Endodermal cell (in vitro differentiated cells): ENCODE measurements around the gene BACE1-AS. TPM values are rescaled to one million over a fixed set of nuclear protein-coding genes. Genes with fewer than 3 reads are reported as not detected.
A peak's percentile ranks its signal among the peaks of the same experiment; 100 is the strongest.

Experiments used
- DNase-seq: peaks from one replicate; pipeline ENCODE4 v3.0.0-alpha.2; 2017
- H3K27ac ChIP-seq: 2 replicates; pipeline ENCODE4 v1.5.1; 2013; ENCODE audit warnings: mild to moderate bottlenecking, low read depth, low read length, moderate library complexity
- H3K27me3 ChIP-seq: 2 replicates; pipeline ENCODE4 v1.6.1; 2013; ENCODE audit warnings: mild to moderate bottlenecking, low read length, moderate library complexity; ENCODE audit not compliant: insufficient read depth, control insufficient read depth, poor library complexity, severe bottlenecking
- H3K36me3 ChIP-seq: 2 replicates; pipeline ENCODE4 v1.7.0; 2013; ENCODE audit warnings: mild to moderate bottlenecking, low read length, moderate library complexity; ENCODE audit not compliant: control insufficient read depth, insufficient read depth
- H3K4me1 ChIP-seq: one replicate; pipeline ENCODE4 v1.7.0; 2013; ENCODE audit warnings: low read length; ENCODE audit not compliant: control insufficient read depth, insufficient read depth
- H3K4me3 ChIP-seq: 2 replicates; pipeline ENCODE4 v1.5.1; 2013; ENCODE audit warnings: mild to moderate bottlenecking, low read length, moderate library complexity
- H3K9ac ChIP-seq: 2 replicates; pipeline ENCODE4 v1.6.1; 2013; ENCODE audit warnings: mild to moderate bottlenecking, low read length, moderate library complexity; ENCODE audit not compliant: poor library complexity, severe bottlenecking; ENCODE audit errors: extremely low read depth
- H3K9me3 ChIP-seq: 2 replicates; pipeline ENCODE4 v1.6.1; 2013; ENCODE audit warnings: mild to moderate bottlenecking, low read length, moderate library complexity; ENCODE audit not compliant: control insufficient read depth
- H3K27ac Mint-ChIP-seq: 2 replicates; pipeline ENCODE4 v1.8.0; 2020; ENCODE audit warnings: mixed read lengths
- H3K27me3 Mint-ChIP-seq: 2 replicates; pipeline ENCODE4 v1.8.0; 2021; ENCODE audit warnings: mild to moderate bottlenecking, mixed read lengths; ENCODE audit not compliant: insufficient read depth
- H3K36me3 Mint-ChIP-seq: 2 replicates; pipeline ENCODE4 v1.8.0; 2020; ENCODE audit warnings: low read depth, mixed read lengths
- H3K4me1 Mint-ChIP-seq: 2 replicates; pipeline ENCODE4 v1.8.0; 2020; ENCODE audit warnings: mixed read lengths
- H3K4me3 Mint-ChIP-seq: 2 replicates; pipeline ENCODE4 v1.8.0; 2020; ENCODE audit warnings: mild to moderate bottlenecking, moderate library complexity, mixed read lengths
- H3K9me3 Mint-ChIP-seq: 2 replicates; pipeline ENCODE4 v1.8.0; 2020; ENCODE audit warnings: mild to moderate bottlenecking, mixed read lengths
- WGBS, 2 experiments: methylation state at CpG; one replicate each; pipeline versions ENCODE4 v1.1.5 to v1.1.7; 2013; ENCODE audit warnings: missing lambda C conversion rate in 2 of 2, mixed read lengths in 1 of 2; ENCODE audit not compliant: insufficient coverage in 1 of 2, insufficient read length in 1 of 2; 5-methylcytosine and 5-hydroxymethylcytosine counted together
- total RNA-seq, 2 donors: library from RNA; stranded (reverse); fragmentation: NEBNext Ultra II Directional in 1 of 2; extraction: Animal tissue kit (Norgen Biotek cat#: 25700) in 1 of 2; gene quantifications; 2 replicates in 1 of 2; 3 replicates in 1 of 2; pipeline ENCODE4 v1.2.1, GENCODE V29; 2021
- TF ChIP-seq, protein P1 (sequence below): fragments of 200-600 bp; sonication (generic); conservative IDR thresholded peaks from 2 replicates; pipeline ENCODE4 v1.5.0; 2021; ENCODE audit warnings: antibody characterized with exemption, mild to moderate bottlenecking

Gene BACE1-AS
- total RNA-seq, 2 donors from 2014 or later: 15.0 to 15.5 TPM

DNA sequence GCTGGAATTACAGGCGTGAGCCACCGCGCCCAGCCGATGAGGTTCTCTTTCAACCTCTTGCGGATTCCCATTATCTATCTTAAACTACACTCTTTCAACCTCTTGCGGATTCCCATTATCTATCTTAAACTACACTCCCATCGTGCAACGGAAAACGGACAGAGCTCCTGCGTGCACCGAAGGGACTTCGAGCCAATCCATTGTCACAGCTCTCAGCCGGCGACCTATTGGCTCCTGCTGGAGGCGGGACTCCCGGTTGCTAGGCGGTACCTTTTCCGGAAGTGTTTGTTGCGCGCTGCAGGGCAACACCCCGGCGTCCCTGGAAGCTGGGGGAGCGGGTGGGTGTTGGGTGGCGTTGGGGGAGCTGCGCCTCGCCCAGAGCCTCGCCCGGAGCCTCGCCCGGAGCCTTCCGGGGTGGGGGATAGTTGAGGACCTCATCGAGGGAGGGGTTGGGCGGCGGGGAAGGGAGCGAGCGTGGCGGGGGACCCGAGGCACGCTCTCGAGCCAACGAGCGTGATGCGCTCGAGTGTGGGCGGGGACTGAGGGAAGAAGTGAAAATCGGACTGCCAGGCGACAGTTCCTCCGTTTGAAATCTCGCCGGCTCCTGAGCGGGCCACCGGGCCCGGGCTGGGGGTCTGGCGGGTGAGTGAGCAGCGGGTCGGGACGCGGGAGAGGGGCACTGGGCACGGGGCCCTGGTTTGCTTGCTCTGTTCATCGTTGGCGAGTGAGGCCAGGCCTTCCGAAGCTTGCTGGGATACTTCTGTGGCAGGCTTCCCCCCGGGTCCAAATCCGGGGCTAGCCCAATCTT is 36.6 kb downstream of the BACE1-AS start, which contains the start of gene CEP164:
TSS of gene CEP164 (plus strand) at position 288 of the 808 bp plus-strand sequence. CDS start 10,733 bp downstream, outside the sequence.
- Mint-ChIP-seq H3K36me3 (peaks cover 2% of the 10 kb centered on the region), H3K27ac (no peak within 1 kb of the TSS), H3K9me3 (no peaks in the 10 kb centered on the region), H3K27me3 (peaks cover 3% of the 10 kb centered on the region), H3K4me1 (peaks cover 3% of the 10 kb centered on the region), H3K4me3 (no peak within 1 kb of the TSS)
- Histone ChIP-seq H3K9me3 (no peaks in the 10 kb centered on the region), H3K4me3 (peak within 1 kb of the TSS; percentile 97), H3K36me3 (no peaks in the 10 kb centered on the region), H3K9ac (peak within 1 kb of the TSS; percentile 88), H3K27me3 (no peaks in the 10 kb centered on the region), H3K27ac (peak within 1 kb of the TSS; percentile 74), H3K4me1 (peaks cover 3% of the 10 kb centered on the region)
- TF ChIP-seq, protein P1, sequence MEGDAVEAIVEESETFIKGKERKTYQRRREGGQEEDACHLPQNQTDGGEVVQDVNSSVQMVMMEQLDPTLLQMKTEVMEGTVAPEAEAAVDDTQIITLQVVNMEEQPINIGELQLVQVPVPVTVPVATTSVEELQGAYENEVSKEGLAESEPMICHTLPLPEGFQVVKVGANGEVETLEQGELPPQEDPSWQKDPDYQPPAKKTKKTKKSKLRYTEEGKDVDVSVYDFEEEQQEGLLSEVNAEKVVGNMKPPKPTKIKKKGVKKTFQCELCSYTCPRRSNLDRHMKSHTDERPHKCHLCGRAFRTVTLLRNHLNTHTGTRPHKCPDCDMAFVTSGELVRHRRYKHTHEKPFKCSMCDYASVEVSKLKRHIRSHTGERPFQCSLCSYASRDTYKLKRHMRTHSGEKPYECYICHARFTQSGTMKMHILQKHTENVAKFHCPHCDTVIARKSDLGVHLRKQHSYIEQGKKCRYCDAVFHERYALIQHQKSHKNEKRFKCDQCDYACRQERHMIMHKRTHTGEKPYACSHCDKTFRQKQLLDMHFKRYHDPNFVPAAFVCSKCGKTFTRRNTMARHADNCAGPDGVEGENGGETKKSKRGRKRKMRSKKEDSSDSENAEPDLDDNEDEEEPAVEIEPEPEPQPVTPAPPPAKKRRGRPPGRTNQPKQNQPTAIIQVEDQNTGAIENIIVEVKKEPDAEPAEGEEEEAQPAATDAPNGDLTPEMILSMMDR: no peak
- DNase-seq: peak; percentile 98
- WGBS, 2 experiments: 0% methylated on average over 21 to 64 of the region's 64 CpGs

DNA sequence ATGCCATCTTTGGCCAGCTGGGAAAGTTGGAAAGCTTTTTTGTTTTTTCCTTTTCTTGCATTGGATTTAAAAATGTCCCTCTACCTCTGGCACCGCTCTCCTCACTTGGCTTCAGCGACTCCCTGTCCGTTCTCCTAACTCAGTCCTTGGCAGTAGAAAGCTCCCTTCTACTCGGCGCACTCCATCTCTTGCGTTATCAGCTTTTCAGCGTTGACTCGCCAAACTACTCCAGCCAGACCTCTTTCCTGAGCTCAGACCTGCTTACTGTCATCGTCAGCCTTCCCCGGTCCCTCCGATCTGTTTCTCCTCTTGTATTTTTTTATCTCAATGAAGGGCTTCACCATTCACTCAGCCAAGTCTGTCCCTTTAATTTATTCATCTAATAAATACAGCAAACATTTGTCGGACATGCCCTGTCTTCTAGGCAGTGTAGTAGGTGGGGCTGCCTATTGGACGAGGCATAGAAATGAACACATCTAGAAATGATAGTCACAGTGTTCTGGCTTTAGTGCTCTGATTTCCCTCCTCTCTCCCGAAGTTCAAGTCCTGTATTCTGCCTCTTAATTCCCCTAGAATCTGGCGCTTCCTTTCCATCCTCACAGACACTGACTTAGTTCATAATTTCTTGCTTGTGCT is 37.3 kb downstream of the BACE1-AS start:
- Mint-ChIP-seq H3K4me1 (peaks cover 3% of the 10 kb centered on the region), H3K27ac (no peak overlapping the region), H3K27me3 (no peaks in the 10 kb centered on the region), H3K9me3 (no peaks in the 10 kb centered on the region), H3K36me3 (peaks cover 2% of the 10 kb centered on the region), H3K4me3 (no peak overlapping the region)
- 31 to 33% methylated on average over 12 to 15 of the region's 15 CpGs for WGBS, 2 experiments
- Histone ChIP-seq H3K9me3 (no peaks in the 10 kb centered on the region), H3K27ac (no peak overlapping the region), H3K9ac (peak overlapping the region; percentile 88), H3K4me3 (peak overlapping the region; percentile 97), H3K4me1 (peaks cover 3% of the 10 kb centered on the region), H3K27me3 (no peaks in the 10 kb centered on the region), H3K36me3 (no peaks in the 10 kb centered on the region)
- TF ChIP-seq, protein P1: no peak
- no peak for DNase-seq

DNA sequence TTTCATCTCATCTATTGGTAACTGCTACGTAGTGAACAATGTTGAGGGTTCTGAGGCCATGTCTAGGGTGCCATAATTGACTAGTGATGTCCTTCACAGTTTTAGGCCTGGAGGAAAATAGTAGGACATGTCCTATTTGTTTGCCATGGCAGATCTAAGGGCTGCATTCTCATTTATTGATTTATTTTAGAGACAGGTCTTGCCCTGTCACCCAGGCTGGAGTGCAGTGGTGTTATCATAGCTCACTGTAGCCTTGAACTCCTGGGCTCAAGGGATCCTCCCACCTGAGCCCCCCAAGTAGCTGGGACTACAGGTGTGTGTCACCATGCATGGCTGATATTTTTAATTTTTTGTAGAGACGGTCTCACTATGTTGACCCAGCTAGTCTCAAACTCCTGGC is 41.7 kb downstream of the BACE1-AS start:
- WGBS, 2 experiments: 76 to 100% methylated on average over 1 to 2 of the region's 2 CpGs
- Mint-ChIP-seq H3K9me3 (no peaks in the 10 kb centered on the region), H3K4me3 (no peak overlapping the region), H3K27me3 (no peaks in the 10 kb centered on the region), H3K36me3 (peaks cover 9% of the 10 kb centered on the region), H3K27ac (no peak overlapping the region), H3K4me1 (peaks cover 3% of the 10 kb centered on the region)
- Histone ChIP-seq H3K27ac (no peak overlapping the region), H3K4me3 (no peak overlapping the region), H3K9ac (no peak overlapping the region), H3K36me3 (peaks cover 14% of the 10 kb centered on the region), H3K27me3 (no peaks in the 10 kb centered on the region), H3K4me1 (peaks cover 3% of the 10 kb centered on the region), H3K9me3 (no peaks in the 10 kb centered on the region)
- DNase-seq: no peak
- TF ChIP-seq, protein P1: no peak
